ENCODE results near the gene MYH2.

MYH2 gene

DNA sequence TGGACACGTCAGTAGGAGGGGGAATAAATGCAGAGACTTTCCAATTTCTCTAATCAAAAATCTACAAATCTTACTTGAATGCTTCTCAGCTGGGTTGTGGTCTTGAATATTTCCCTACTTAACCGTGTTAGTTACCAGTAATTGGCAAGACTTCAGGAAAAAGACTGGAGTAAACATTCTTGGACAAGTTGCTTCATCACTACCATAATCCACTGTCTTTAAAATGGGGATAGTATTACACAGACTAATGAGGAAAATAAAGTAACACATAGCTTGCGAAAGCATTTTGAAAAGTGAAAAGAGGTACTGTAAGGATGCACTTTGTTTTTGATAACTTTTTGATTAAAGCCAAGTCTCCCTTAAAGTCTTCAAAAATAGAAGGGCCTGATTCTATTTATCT is 49.5 kb downstream of the MYH2 start:
- no peak overlapping the region for H3K4me3 ChIP-seq (ENCODE audit: low read depth, low read length)
- in situ Hi-C loops (cut with HindIII; ENCODE audit: low sequenced_read_pairs) = no loop called here
- DNase-seq (ENCODE audit: low read depth) = no peak
- TF ChIP-seq, protein P1, sequence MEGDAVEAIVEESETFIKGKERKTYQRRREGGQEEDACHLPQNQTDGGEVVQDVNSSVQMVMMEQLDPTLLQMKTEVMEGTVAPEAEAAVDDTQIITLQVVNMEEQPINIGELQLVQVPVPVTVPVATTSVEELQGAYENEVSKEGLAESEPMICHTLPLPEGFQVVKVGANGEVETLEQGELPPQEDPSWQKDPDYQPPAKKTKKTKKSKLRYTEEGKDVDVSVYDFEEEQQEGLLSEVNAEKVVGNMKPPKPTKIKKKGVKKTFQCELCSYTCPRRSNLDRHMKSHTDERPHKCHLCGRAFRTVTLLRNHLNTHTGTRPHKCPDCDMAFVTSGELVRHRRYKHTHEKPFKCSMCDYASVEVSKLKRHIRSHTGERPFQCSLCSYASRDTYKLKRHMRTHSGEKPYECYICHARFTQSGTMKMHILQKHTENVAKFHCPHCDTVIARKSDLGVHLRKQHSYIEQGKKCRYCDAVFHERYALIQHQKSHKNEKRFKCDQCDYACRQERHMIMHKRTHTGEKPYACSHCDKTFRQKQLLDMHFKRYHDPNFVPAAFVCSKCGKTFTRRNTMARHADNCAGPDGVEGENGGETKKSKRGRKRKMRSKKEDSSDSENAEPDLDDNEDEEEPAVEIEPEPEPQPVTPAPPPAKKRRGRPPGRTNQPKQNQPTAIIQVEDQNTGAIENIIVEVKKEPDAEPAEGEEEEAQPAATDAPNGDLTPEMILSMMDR (IDR thresholded peaks at IDR 0.05; ENCODE audit: low read depth, low read length, missing control alignments) = no peak

DNA sequence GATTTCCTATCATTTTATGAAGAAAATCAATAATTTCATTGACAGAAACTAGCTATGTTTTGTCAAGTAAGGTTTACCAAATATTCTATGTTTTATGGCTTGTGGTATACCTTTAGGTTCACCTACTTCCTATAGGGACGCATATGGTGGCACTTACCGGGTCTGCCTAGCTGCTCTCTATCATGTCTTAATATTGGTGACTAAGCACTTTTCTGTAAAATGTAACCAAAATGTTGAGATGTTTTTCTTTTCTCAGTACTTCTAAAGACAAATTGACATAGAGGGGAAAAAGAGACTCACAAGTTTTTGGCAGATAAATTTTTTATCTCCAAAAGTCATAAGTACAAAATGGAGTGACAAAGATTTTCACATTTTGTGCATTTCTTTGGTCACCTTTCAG is 57.5 kb downstream of the MYH2 start:
- in situ Hi-C loops (cut with HindIII; ENCODE audit: low sequenced_read_pairs) = no loop called here
- TF ChIP-seq, protein P1 (IDR thresholded peaks at IDR 0.05; ENCODE audit: low read depth, low read length, missing control alignments) = no peak
- no peak overlapping the region for H3K4me3 ChIP-seq (ENCODE audit: low read depth, low read length)
- DNase-seq (ENCODE audit: low read depth) = no peak

DNA sequence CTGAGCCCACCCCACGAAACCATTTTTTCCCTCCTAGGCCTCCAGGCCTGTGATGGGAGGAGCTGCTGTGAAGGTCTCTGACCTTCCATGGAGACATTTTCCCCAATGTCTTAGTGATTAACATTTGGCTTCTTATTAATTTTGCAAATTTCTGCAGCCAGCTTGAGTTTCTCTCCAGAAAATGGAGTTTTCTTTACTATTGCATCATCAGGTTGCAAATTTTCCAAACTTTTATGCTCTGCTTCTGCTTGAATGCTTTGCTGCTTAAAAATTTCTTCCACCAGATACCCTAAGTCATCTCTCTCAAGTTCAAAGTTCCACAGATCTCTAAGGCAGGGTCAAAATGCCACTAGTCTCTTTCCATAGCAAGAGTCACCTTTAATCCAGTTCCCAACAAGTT is 67.2 kb downstream of the MYH2 start:
- TF ChIP-seq, protein P1 (IDR thresholded peaks at IDR 0.05; ENCODE audit: low read depth, low read length, missing control alignments) = no peak

DNA sequence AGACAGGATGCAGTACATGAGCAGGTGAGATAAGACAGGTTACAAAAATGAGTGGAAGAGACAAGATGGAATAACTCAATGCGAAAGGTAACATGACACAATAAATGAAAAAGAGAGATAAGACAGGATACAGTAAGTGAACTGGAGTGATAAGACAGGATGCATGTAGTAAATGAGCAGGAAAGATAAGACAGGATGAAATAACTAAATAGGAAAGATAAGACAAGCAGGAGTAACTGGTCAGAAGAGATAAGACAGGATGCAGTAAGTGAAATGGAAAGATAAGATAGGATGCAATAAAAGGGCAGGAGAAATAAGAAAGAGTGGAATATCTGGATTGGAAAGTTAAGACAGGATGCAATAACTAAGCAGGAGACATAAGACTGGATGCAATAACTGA is 71.8 kb downstream of the MYH2 start:
- in situ Hi-C loops (cut with HindIII; ENCODE audit: low sequenced_read_pairs) = no loop called here
- TF ChIP-seq, protein P1 (IDR thresholded peaks at IDR 0.05; ENCODE audit: low read depth, low read length, missing control alignments) = no peak
- DNase-seq (ENCODE audit: low read depth) = no peak
- no peak overlapping the region for H3K4me3 ChIP-seq (ENCODE audit: low read depth, low read length)

More for the DNA sequence above, 67.2 kb downstream of the MYH2 start:
- in situ Hi-C loops (cut with HindIII; ENCODE audit: low sequenced_read_pairs) = no loop called here
- DNase-seq (ENCODE audit: low read depth) = no peak
- H3K4me3 ChIP-seq (ENCODE audit: low read depth, low read length) = no peak overlapping the region

DNA sequence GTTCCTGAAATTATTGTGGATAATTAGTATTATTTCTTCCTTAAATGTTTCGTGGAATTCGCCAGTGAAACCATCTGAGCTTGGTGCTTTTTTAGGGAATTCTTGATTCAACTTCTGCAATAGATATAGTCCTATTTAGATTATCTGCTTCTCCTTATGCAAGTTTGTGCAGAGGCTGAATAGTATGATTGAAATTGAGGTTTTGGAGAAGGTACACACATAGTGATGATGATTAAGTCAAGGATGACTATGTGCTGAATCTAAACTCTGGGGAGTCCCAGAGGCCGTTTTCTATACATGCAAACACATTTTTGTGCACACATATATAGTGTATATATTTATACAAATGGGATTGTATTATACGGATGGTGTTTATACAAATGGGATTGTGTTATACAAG is 74.9 kb downstream of the MYH2 start:
- in situ Hi-C loops (cut with HindIII; ENCODE audit: low sequenced_read_pairs) = no loop called here
- H3K4me3 ChIP-seq (ENCODE audit: low read depth, low read length) = no peak overlapping the region
- no peak for DNase-seq (ENCODE audit: low read depth)
- TF ChIP-seq, protein P1 (IDR thresholded peaks at IDR 0.05; ENCODE audit: low read depth, low read length, missing control alignments) = no peak

DNA sequence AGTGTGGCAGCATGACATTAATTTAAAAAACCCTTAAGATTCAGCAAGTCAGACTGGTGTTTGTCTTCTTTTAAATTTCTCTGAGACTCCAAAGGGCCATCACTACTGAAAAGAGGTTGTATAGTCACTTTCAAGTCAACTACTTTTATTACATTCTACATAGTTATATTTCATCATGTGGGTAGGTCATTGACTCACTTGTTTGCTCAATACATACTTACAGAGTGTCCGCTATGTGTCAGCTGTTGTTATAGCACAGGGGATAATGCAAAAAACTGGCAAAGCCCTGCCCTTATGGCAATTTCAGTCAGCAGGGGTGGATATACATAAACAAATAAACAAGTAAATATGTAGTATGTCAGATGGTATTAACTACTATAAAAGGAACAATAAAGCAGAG is 77.6 kb downstream of the MYH2 start:
- in situ Hi-C loops (cut with HindIII; ENCODE audit: low sequenced_read_pairs) = no loop called here
- no peak for DNase-seq (ENCODE audit: low read depth)
- TF ChIP-seq, protein P1 (IDR thresholded peaks at IDR 0.05; ENCODE audit: low read depth, low read length, missing control alignments) = no peak
- H3K4me3 ChIP-seq (ENCODE audit: low read depth, low read length) = no peak overlapping the region

All from astrocyte of the cerebellum (primary cell).